ENCODE data around the gene RTEL1.
A peak's percentile ranks its signal among the peaks of the same experiment; 100 is the strongest.
"Not testable (repeated sequence)": the region's sequence is repeated elsewhere in the genome, so short reads cannot be mapped to it uniquely, and the experiment has no call there.

RTEL1 gene

DNA sequence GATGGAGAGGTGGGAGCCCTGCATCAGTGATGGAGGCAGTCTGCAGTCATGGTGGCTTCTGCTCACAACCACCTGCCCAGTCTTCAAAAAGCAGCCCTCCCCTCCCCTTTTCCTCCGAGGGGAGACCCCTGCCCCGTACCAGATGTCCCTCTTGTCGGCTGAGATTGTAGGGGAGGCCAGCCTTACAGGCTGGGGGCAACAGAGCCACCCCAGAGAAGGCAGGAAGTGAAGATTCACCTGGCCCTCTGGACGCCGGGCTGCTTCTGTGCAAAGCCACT is 42.9 kb downstream of the RTEL1 start:
- no peak for DNase-seq

DNA sequence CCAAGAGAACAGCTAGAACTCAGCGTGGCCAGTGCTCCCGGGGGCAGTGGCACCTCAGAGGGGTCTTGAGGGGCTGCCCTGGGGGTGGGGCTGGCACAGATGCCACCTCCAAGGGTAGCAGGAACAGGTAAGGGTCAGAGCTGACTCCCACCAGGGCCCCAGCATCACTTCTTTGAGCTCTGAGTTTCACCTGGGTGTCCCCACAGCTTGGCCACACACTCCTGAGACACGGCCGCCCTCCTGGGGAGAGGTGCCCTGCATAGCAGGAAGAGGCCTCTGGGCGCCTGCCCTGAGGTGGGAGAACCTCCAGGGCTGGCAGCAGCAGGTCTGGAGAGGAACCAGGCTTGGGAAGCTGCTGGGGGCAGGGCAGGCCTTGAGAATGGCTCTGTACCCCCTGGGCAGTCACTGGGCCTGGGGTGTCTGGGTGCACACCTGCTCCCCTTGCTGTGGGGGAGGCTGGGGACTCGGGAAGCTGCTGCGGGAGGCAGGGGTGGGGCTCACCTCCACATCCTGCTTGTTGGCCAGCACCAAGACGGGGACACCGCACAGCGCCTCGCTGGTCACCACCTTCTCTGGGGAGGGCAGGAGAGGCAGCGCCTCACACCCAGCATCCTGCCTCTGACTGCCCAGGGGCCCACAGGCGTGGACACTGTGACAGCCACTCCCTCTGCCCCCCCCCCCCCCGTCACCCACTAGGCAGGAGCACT is 43.4 kb downstream of the RTEL1 start:
- no peak for DNase-seq

DNA sequence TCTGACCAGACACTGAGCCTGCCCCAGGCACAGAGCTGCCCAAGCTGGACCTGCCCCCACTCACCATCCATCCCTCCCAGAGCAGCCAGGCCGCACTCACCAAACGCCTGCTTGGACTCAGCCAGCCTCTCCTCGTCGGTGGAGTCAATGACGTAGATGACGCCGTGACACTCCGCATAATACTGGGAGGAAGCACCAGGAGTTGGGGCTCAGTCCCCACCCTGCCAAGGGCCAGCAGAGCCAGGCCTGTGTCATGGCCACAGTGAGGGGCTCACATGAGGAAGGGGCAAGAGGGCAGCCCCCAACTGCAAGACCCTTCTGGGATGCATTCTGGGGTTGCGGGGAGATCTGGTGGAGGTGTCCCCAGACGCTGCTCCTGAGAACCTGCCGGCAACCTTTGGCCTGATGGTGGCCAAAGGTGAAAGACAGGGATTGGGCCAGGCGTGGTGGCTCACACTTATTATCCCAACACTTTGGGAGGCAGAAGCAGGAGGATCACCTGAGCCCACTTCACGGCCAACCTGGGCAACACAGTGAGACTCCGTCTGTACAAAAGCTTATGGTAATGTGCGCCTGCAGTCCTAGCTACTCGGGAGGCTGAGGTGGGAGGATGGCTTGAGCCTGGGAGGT is 44.0 kb downstream of the RTEL1 start:
- DNase-seq, result no peak

DNA sequence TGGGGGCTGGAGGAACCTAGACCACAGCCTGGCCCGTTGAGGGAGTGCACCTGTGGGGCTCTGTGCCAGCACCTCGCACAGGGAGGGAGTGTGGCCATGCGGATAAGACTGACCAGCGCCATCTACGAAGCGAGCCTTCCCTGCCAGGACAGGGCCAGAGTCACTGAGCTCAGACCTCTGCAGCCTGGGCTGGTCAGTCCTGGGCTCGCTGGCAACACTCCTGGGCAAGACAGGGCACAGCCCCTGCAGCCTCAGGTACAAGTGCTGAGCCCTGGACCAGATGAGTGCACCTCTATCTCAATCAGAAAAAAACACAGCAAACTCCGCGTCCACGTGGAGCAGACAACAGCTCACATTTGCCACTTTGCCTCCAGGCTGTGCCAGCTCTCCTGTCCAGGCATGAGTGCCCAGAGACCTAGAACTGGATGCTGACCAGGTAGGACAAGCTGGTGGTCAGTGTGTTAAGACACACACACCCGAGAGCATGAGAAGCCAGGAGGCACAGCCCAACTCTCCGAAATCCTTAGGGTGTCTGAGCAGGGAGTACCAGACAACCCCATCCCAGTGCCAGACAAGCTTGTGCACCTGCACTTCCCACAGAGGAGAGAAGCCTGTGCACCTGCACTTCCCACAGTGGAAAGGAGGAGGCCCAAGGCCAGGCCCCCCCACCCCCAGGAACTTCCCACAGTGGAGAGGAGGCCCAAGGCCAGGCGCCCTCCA is 44.8 kb downstream of the RTEL1 start:
- DNase-seq, result no peak

DNA sequence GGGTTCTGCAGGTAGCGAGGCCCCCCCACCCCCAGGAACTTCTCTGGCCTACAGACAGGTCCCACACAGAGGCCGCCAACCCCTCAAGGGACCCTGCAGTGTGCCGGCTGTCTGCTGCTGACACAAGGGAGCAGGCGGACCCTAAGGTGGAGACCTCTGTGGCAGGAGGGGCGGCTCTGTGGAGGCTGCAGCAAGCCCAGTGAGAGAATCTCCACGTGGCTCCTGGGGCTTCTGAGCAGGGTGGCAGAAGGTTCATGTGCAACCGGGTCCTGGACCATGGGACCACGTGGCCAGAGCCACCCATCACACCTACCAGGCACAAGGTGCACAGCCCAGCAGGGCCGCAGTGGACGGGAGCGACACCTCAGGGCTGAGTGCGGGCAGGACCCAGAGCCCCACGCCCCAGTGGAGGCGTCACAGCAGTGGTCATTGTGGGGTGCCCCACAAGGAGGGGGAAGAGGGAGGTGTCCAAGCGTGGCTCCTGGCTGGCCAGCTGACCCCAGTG is 45.4 kb downstream of the RTEL1 start:
- no peak for DNase-seq

DNA sequence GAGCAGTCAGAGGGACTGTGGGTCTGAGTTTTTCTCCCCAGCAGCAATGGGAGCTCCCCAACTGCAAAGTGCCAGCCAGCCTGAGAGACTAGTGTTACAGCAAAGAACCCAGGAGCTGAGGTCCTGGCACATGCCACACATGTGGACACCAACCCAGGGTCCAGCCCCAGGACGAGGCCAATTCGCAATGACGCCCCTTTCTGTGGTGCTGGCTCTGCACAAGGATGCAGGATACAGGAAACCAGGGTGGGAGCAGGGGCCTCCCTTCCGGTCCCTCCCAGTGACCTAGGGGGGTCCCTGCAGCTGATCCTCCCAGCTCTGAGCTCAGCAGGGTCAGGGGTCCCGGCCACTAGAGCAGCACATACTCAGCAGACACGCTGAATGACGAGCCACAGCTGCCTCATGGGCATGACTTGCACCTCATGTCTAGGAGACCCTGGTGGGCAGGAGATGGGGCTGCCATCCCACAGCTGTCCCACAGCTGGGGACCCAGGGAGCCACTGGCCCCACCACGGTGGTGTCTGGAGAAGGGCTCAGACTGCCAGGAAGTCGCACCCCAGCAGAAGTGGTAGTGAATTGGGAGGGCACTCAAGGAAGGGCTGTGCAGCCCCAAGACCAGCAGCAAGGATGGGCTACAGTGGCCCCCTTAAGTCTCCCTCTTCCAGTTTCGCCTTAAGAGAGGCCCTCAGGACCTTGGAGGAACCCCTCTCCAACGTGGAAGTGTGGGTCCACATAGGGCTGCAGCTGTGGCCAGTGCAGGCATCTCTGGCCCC is 46.0 kb downstream of the RTEL1 start:
- DNase-seq, result no peak

DNA sequence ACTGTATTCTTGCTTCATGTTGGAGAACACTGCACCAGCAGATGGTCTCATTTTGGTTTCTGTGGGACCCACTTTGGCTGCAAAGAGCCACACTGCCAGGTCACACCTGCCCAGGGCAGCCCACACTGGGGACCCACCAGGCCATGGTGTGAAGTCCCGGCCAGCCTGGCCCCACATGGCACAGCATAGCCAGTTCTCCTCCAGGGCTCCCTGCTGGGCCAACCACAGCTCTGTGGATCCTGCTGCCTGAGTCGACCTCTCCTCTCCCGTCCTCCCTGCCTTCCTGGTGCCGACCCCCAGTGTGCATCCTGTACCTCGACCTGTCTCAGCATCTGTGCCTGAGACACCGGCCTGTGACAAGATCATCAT is 46.6 kb downstream of the RTEL1 start:
- no peak for DNase-seq

DNA sequence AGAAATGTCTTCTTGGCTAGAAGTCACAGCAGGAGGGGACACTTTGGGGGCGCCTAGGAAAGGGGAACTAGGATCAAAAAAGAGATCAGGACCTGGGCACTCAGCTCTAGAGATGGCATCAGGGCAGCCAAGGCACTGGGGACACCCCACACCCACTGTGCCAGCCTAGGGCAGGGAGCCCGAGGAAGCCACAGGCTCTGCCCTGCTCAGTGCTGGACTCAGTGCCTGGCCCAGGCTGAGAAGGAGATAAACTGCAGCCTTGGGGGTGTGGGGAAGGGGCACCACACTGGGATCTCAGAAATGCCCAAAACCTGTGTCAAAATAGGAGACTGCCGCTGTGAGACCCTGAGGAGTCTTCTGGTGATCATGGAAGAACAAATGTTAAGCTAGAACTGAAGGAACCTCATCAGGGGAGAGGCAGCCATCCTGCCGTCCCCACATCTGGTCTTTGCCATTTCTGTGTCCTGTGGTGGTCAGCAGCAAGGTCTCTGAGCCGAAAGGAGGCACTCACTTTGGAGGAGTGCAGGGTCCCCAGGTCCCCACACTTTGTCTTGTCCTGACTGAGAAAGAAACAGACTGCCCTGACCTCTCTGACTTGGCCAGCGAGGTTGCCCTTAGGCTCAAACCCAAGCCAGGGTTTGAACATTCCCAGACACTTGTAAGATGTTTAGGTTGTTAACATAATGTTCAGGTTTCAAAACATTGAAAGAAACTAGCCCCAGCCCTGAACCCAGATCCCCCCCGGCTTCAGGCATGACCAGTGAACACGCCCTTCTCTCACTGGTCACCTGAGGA is 47.3 kb downstream of the RTEL1 start:
- DNase-seq, result no peak

DNA sequence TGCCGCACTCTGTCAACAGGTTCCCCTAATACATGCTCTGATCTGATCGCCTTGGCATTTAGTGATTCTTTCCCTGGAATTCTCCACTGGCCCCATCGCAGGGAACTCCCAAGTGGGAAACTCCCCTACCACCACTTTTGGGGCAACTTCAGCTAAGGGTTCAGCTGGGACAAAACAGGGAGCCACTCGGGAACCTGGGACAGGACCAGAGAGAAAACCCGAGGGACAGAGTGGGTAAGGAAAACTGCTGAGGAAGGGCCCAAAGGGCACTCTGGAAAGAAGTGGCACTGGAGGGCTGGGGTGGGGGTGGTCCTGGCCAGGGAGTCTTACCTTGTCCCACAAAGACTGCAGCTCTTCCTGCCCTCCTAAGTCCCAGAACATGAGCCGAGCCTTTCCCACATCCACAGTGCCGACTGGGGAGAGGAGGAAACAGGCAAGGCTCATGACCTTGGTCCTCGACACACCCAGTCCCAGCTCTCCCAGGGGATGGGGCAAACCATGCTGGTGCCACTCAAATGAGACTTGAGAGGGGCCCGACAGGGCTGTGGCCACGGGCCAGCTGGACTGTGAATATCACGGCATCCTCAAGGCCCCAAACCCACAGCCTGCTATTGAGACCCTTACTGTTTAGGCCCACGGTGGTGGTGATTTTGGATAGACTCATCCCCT is 48.0 kb downstream of the RTEL1 start:
- DNase-seq, result no peak

DNA sequence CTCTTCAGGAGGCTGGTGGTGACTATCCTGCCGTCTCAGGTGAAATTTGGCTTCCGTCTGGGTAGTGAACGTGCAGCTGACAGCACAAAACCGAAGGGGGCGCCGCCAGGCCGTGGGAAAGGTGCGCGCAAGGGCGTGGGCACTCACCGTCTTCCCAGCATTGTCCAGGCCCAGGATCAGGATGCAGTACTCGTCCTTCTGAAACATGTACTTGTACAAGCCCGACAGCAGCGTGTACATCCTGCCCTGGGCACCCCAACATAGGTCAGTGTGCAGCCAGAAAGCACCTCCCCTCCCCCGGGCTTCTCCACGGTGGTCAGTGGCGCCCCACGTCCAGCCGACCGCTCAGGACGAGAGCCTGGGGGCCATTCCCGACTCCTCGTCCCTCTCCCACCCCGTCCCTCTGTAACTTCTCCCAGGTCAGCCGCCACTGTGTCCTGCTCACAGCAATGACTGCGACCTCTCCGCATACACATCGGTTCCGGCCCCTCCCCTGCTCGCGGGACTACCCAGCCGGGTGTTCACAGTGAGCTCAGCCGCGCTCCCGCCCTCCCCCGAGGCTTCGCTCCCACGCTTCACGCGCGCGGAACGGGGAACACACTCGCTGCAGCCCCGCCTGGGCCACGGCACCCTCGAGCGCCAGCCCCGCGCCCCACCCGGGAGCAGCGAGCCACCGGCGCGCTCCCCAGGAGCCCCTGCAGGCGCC is 48.9 kb downstream of the RTEL1 start:
- peak; percentile 74 for DNase-seq

DNA sequence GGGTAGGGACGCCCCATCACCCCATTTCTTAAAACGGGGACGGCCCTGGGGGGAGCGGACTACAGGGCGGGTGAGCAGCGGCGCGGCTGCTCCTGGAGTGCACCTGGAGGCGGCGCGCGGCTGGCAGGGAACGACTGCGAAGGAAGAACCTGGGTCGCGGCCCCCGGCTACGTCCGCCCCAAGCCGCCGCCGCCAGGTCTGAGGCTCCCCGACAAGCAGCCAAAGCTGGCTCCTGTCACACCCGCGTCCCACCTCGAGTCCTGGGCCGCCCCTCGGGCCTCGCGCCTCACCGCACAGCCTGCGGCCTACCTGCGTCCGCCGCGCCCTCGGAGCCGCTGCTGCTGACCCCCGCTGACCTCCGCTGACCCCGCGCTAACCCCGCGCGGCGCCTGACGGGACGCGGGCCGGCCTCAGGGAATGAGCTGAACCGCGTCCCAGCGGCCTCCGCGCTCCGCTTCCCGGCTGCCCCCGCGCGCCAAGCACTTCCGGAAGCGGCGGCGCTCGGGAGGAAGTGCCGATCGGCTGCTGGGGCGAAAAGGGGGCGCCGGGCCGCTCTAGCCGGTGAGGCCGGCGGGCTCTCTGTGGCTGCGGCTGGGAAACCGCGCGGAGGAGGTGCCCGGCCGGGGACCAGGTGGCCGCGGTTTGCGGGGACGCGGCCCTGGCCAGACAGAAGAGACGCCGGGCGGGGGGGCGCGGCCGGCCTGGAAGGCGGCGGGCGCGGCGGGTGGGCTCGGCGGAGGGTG is 49.6 kb downstream of the RTEL1 start, which contains the start of the genes ARFRP1 and ZGPAT:
Gene ARFRP1, minus strand, starts transcription at position 419 of the 743 bp plus-strand sequence. CDS start 885 bp downstream, outside the sequence.
Gene ZGPAT, plus strand, starts transcription at position 482 of the 743 bp plus-strand sequence. CDS start 542 bp downstream, outside the sequence.
- DNase-seq, result peak; percentile 90

DNA sequence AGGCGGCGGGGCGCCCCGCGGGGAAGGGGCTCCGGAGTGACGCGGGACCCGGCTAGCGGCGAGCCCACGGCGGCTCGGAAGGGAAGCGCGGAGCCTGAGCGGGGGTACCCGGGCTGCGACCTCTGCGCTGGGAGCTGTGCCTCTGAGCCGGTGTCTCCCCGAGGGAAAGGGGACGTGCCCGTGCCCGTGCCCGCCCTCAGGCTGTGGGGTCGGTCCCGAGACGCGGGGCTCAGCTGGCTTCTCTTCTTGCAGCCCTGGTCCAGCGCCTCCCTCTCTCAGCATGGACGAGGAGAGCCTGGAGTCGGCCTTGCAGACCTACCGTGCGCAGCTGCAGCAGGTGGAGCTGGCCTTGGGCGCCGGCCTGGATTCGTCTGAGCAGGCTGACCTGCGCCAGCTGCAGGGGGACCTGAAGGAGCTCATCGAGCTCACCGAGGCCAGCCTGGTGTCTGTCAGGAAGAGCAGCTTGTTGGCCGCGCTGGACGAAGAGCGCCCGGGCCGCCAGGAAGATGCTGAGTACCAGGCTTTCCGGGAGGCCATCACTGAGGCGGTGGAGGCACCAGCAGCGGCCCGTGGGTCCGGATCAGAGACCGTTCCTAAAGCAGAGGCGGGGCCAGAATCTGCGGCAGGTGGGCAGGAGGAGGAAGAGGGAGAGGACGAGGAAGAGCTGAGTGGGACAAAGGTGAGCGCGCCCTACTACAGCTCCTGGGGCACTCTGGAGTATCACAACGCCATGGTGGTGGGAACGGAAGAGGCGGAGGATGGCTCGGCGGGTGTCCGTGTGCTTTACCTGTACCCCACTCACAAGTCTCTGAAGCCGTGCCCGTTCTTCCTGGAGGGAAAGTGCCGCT is 50.4 kb downstream of the RTEL1 start:
- DNase-seq, result no peak

DNA sequence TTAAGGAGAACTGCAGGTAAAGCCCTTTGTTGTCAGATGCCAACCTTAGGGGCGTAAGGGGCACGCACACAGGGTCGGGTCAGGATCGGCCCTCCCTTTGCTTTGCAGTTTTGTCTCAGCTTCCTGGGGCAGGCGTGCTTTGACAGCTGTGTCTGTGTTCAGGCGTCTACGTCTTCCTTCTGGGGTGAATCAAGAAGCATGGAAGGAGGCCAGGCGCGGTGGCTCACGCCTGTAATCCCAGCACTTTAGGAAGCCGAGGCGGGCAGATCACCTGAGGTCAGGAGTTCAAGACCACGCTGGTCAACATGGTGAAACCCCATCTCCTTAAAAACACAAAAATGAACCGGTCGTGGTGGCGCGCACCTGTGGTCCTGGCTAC is 51.0 kb downstream of the RTEL1 start:
- DNase-seq, result no peak

DNA sequence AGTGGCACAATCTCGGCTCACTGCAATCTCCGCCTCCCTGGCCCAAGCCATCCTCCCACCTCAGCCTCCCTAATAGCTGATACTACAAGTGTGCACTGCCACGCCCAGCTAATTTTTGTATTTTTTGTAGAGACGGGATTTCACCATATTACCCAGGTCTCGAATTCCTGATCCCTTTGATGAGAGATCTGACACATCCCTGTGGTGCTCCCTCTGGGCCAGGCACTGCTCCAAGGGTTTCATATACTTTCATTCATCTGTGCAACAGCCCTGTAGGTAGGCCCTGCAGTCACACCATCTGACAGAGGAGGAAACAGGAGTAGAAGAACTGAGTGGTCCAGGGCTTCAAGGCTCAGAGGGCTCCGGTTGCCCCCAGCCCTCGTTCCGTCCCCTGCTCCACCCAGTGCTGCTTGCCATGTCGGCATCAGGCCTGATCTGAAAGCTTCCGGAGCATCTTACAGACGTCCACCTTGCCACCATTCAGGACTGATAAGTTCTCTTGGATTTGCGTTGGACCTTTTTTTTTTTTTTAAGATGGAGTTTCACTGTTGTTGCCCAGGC is 53.1 kb downstream of the RTEL1 start:
- DNase-seq, result no peak

DNA sequence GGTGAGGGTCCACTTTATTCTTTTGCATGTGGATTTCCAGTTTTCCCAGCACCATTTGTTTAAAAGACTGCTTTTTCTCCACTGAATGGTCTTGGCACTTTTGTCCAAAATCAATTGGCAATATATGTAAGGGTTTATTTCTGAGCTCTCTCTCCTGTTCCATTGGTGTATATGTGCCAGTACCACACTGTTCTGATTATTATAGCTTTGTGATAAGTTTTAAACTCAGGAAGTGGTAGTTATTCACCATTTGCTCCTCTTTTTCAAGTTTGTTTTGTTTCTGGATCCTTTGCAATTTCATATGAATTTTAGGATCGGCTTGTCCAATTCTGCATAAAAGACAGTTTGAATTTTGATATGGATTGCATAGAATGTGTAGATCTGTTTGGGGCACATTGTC is 54.1 kb downstream of the RTEL1 start:
- no peak for DNase-seq

DNA sequence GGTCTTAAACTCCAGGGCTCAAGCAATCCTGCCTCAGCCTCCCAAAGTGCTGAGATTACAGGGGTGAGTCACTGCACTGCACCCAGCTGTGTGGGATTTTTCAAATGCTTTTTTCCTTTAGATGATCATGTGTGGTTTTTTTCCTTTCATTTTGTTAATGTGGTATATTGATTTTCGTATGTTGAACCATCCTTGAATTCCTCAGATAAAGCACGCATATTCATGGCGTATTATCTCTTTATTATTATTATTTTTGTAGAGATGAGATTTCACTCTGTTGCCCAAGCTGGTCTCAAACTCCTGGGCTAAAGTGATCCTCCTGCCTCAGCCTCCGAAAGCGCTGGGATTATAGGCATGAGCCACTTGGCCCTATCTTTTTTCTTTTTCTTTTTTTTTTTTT is 56.7 kb downstream of the RTEL1 start:
- DNase-seq, result no peak

DNA sequence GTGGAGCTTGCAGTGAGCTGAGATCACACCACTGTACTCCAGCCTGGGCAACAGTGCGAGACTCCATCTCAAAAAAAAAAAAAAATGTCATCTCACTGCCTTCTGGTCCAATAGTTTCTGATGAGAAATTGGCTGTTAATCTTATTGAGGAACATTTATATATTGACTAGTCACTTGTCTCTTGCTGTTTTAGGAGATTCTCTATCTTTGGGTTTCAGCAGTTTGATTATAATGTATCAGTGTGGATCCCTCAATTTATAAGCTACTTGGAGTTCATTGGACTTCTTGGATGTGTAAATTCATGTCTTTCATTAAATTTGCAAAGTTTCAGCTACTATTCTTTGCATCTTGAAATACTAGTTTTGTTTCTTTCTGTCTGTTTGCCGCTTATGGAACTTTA is 60.9 kb downstream of the RTEL1 start:
- DNase-seq, result no peak

DNA sequence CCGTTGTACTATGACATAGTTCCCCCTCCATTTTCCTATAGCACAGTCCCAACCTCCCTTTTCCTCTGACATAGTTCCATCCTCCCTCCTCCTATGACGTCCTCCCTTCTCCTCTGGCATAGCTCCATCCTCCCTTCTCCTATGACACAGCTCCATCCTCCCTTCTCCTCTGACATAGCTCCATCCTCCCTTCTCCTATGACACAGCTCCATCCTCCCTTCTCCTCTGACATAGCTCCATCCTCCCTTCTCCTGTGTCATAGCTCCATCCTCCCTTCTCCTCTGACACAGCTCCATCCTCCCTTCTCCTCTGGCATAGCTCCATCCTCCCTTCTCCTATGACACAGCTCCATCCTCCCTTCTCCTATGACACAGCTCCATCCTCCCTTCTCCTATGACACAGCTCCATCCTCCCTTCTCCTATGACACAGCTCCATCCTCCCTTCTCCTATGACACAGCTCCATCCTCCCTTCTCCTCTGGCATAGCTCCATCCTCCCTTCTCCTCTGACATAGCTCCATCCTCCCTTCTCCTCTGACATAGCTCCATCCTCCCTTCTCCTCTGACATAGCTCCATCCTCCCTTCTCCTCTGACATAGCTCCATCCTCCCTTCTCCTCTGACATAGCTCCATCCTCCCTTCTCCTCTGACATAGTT is 65.0 kb downstream of the RTEL1 start:
- DNase-seq, result not testable (repeated sequence)
